ENCODE results near the gene HORMAD2. TPM values are rescaled to one million over a fixed set of nuclear protein-coding genes. Genes with fewer than 3 reads are reported as not detected.

HORMAD2 gene
- total and polyA plus RNA-seq, 2 donors (not counting 3 experiments of a cell fraction or from before 2014, with no cell fraction given): not detected

DNA sequence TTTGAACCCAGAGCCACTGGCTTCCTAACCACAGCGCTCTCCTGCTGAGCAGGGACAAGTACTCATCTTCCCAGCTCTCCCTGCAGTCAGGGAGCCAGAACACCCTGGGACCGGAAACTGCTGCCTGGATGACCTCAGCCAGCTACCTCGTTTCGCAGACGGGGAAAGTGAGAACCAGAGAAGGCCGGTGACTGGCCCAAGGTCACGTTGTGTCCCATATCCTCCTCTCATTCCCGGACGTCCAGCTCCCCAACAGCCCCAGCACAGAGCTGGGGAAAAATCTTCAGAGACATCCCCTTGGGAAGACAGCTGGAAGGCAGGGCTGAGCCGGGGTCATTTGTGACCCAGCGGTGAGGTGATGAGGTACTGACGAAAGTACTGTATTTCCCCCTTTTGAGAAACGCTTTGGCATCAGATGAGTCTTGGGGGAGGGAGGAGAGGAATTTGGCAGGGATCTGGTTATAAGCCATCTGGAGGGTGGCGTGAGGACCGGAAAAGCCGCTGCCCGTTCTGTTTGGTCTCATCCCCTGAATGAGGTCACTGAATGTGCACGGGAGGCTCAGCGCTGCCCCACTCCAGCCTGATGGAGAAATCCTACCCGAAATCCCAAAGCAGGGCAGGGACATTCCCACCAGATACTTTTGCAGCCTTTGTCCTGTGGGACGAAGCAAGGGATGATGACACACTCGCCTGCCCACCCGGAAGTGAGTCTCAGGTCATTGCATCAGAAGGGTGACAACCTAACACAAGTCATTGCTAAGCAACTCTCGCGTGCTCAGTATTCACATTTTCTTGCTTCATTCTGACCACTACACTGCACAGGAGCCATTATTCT, 125.2 kb downstream of the HORMAD2 start:
- no peaks in the 10 kb centered on the region for H3K9me1 ChIP-seq (replicated peaks; ENCODE audit: control insufficient read depth, extremely low read depth, insufficient read depth, low read length)
- H3K79me2 ChIP-seq (ENCODE audit: control insufficient read depth, insufficient read depth, low read length): no peaks in the 10 kb centered on the region
- H3K9ac ChIP-seq (replicated peaks; ENCODE audit: extremely low read depth, insufficient read depth, low read length): no peak overlapping the region
- H3K4me3 ChIP-seq (replicated peaks in 1 of 3; ENCODE audit: insufficient read depth in 1 of 3, low read depth in 1 of 3, low read length in 3 of 3): no peak overlapping the region
- H3K36me3 ChIP-seq (ENCODE audit: control insufficient read depth in 2 of 2, extremely low read depth in 1 of 2, insufficient read depth in 2 of 2, low read length in 2 of 2): no peaks in the 10 kb centered on the region
- BruUV-seq (replicated peaks): no TSS peak
- H3K4me2 ChIP-seq (ENCODE audit: insufficient read depth, low read length): no peak overlapping the region
- DNase-seq (ENCODE audit: low read depth, low spot score): no peak
- H3K27me3 ChIP-seq (ENCODE audit: control insufficient read depth in 2 of 2, insufficient read depth in 2 of 2, low read length in 2 of 2): no peaks in the 10 kb centered on the region
- H4K20me1 ChIP-seq (replicated peaks; ENCODE audit: control insufficient read depth, extremely low read depth, insufficient read depth, low read length): no peaks in the 10 kb centered on the region
- intact Hi-C loops (cut with micrococcal nuclease): loop anchor here (1.0 kb wide), 1 partner anchor 9 kb away; no protein-coding TSS in a partner anchor
- no peak for FAIRE-seq
- dilution Hi-C loops (cut with MboI; ENCODE audit: extremely low pct_ligation_motif_present, low sequenced_read_pairs): no loop called here
- no peaks in the 10 kb centered on the region for H3K9me3 ChIP-seq (replicated peaks; ENCODE audit: control insufficient read depth, insufficient read depth, low read length)
- POLR2A ChIA-PET: no interaction called here
- TF ChIP-seq MAX (IDR thresholded peaks at IDR 0.05; ENCODE audit: insufficient read depth, insufficient read length): no peak
- TF ChIP-seq CTCF (IDR thresholded peaks at IDR 0.05; ENCODE audit: extremely low read depth in 1 of 2, insufficient read depth in 1 of 2, low read depth in 1 of 2, low read length in 2 of 2): no peak
- no peak for TF ChIP-seq GATA2 (IDR thresholded peaks at IDR 0.05; ENCODE audit: insufficient read depth, insufficient read length, low read depth, low read length)
- no peak for TF ChIP-seq JUN (IDR thresholded peaks at IDR 0.05; ENCODE audit: borderline replicate concordance, insufficient read depth, insufficient read length, low read depth)
- TF ChIP-seq POLR2A (IDR thresholded peaks at IDR 0.05; ENCODE audit: low read depth, low read length): no peak
- TF ChIP-seq POLR2AphosphoS5 (IDR thresholded peaks at IDR 0.05; ENCODE audit: insufficient read depth, low read depth, low read length): no peak
- TF ChIP-seq MYC (IDR thresholded peaks at IDR 0.05; ENCODE audit: low read depth, low read length): no peak
- no peak for TF ChIP-seq EZH2 (IDR thresholded peaks at IDR 0.05; ENCODE audit: borderline replicate concordance, low read depth, low read length, severe bottlenecking)
- TF ChIP-seq FOS (IDR thresholded peaks at IDR 0.05; ENCODE audit: borderline replicate concordance, insufficient read depth, low read length): no peak
- peak overlapping the region; percentile 6 for H3K27ac ChIP-seq (ENCODE audit: insufficient read depth, low read depth, low read length)
- no peak overlapping the region for H2AFZ ChIP-seq (ENCODE audit: low read depth, low read length)
- CTCF ChIA-PET: interaction anchor here (1.0 to 1.7 kb wide), 3 partner anchors 15 to 41 kb away, joined by 3 to 4 read pairs (median 3); partner anchors contain the start of gene LIF
- peaks cover 23% of the 10 kb centered on the region for H3K4me1 ChIP-seq (ENCODE audit: control insufficient read depth, extremely low read depth, insufficient read depth, low read length)

Data from endothelial cell of umbilical vein (primary cell).